H1 (cell line): ENCODE results near the gene TAS2R30.

Experiments used
- CTCF ChIP-seq, 3 experiments: IDR thresholded peaks; 1 replicate in 2 of 3; 2 replicates in 1 of 3; pipeline versions ENCODE4 v1.5.1 to v1.6.1; 2011; ENCODE audit warnings: low read length in 3 of 3, mild to moderate bottlenecking in 3 of 3, inconsistent platforms in 2 of 3, low read depth in 1 of 3, moderate library complexity in 1 of 3; ENCODE audit not compliant: insufficient read depth in 1 of 3; ENCODE audit errors: control extremely low read depth in 1 of 3
- GABPA ChIP-seq: IDR thresholded peaks from 2 replicates; pipeline ENCODE4 v1.6.1; 2011; ENCODE audit warnings: mild to moderate bottlenecking, low read length, moderate library complexity, borderline replicate concordance; ENCODE audit not compliant: insufficient read depth
- JUND ChIP-seq: IDR thresholded peaks from 2 replicates; pipeline ENCODE4 v1.6.1; 2011; ENCODE audit warnings: mild to moderate bottlenecking, improper control_type of control experiment, low read length
- POLR2A ChIP-seq, 2 experiments: IDR thresholded peaks; 1 replicate in 1 of 2; 2 replicates in 1 of 2; pipeline ENCODE4 v1.6.1; 2011; ENCODE audit warnings: low read depth in 2 of 2, low read length in 2 of 2, mild to moderate bottlenecking in 2 of 2; ENCODE audit errors: control extremely low read depth in 1 of 2
- SIN3A ChIP-seq, 2 experiments: IDR thresholded peaks in 1 of 2; conservative IDR thresholded peaks in 1 of 2; 2 replicates each; pipeline ENCODE4 v1.6.1; 2011 to 2012; ENCODE audit warnings: low read length in 2 of 2, improper control_type of control experiment in 1 of 2, low read depth in 1 of 2, mild to moderate bottlenecking in 1 of 2
- TAF1 ChIP-seq: IDR thresholded peaks from 2 replicates; pipeline ENCODE4 v1.6.1; 2011; ENCODE audit warnings: mild to moderate bottlenecking, low read depth, low read length

GRCh38 chr12:11171969-11172675 is 37.7 kb upstream of the TAS2R30 start:
- TF ChIP-seq JUND (no peak), TAF1 (no peak), GABPA (no peak), POLR2A (IDR thresholded peaks at IDR 0.05; ENCODE audit: control extremely low read depth in 1 of 2, low read depth in 2 of 2, low read length in 2 of 2) (no peak), CTCF (IDR thresholded peaks at IDR 0.05; ENCODE audit: control extremely low read depth in 1 of 3, insufficient read depth in 1 of 3, low read depth in 1 of 3, low read length in 3 of 3) (no peak), SIN3A (conservative IDR thresholded peaks at IDR 0.05 in 1 of 2, IDR thresholded peaks at IDR 0.05 in 1 of 2; ENCODE audit: low read depth in 1 of 2, low read length in 2 of 2) (no peak)
